ENCODE data around the gene ZNF846.

ZNF846 gene

DNA sequence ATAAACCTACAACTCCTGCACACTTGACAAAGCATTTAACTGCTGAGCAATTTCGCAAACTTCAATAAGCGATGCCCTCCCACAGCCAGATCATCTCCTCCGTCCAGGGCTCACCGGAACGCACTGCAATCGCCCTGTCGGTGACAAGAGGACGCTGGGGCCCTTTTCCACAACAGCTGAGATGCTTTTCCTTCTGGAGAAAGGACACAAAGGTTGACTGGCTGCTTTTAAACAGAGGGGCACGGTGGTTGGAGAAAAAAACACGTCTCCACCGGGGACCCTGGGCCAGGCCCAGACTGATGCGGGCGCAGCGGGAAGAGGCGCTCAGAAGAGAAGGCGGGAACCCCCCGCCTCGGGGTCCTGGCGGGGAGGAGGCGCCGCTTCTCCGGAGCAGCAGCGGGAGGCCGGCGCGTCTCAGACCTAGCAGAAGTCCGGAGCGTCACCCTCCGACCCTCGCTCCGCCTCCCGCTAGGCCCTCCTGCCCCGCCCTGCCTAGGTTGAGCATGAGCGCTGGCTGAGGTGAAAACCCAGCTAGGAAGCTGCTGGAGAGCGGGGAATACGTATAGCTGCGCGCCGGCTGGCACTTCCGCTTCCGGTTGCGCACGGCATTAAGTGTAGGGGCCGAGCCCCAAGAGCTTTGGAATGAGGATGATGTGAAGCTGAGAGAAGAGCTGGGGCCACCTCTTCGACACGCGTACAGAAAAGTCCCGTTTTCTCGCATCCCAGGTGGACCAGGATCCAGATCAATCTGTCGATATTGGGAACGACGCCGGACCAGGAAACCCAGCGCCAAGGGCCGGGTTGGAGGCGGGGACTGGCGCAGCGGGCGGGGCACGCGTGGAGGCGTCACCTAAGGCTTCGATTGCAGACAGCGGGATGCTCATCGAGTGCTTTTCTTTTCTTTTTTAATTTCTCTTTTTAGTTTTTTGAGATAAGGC is at the start of gene ZNF846:
TSS of gene ZNF846 (minus strand) at position 564 of the 938 bp plus-strand sequence. CDS start 3,788 bp downstream, outside the sequence.
- no peaks in the 10 kb centered on the region for H3K27me3 ChIP-seq (ENCODE audit: control insufficient read depth, insufficient read depth, low read length)

GRCh38 chr19:9818175-9818733 is 49.7 kb upstream of the ZNF846 start:
- no peaks in the 10 kb centered on the region for H3K27me3 ChIP-seq (ENCODE audit: control insufficient read depth, insufficient read depth, low read length)
- no peaks in the 10 kb centered on the region for H3K36me3 ChIP-seq (ENCODE audit: control insufficient read depth, insufficient read depth, low read length)

More for the DNA sequence above, at the start of gene ZNF846:
- H3K36me3 ChIP-seq (ENCODE audit: control insufficient read depth, insufficient read depth, low read length) = no peaks in the 10 kb centered on the region
- peaks cover 6% of the 10 kb centered on the region for H3K4me1 ChIP-seq (ENCODE audit: control insufficient read depth, insufficient read depth, low read length)
- peak within 1 kb of the TSS; percentile 94 for H3K4me3 ChIP-seq (ENCODE audit: low read length)
- H3K27ac ChIP-seq (ENCODE audit: low read depth, low read length) = peak within 1 kb of the TSS; percentile 94
- peak within 1 kb of the TSS; percentile 84 for H3K9ac ChIP-seq (ENCODE audit: low read length)

GRCh38 chr19:9811139-9811538 is 42.6 kb upstream of the ZNF846 start:
- H3K9ac ChIP-seq (ENCODE audit: low read length) = no peak overlapping the region

More at GRCh38 chr19:9818175-9818733, 49.7 kb upstream of the ZNF846 start:
- Histone ChIP-seq H3K9ac (ENCODE audit: low read length) (peak overlapping the region; percentile 92), H3K4me3 (ENCODE audit: low read length) (peak overlapping the region; percentile 95), H3K27ac (ENCODE audit: low read depth, low read length) (peak overlapping the region; percentile 98), H3K4me1 (ENCODE audit: control insufficient read depth, insufficient read depth, low read length) (peaks cover 8% of the 10 kb centered on the region)

GRCh38 chr19:9808855-9809824 is 40.6 kb upstream of the ZNF846 start:
- Histone ChIP-seq H3K9ac (ENCODE audit: low read length) (no peak overlapping the region), H3K27ac (ENCODE audit: low read depth, low read length) (no peak overlapping the region)

More at GRCh38 chr19:9811139-9811538, 42.6 kb upstream of the ZNF846 start:
- Histone ChIP-seq H3K4me1 (ENCODE audit: control insufficient read depth, insufficient read depth, low read length) (no peaks in the 10 kb centered on the region), H3K27me3 (ENCODE audit: control insufficient read depth, insufficient read depth, low read length) (no peaks in the 10 kb centered on the region), H3K36me3 (ENCODE audit: control insufficient read depth, insufficient read depth, low read length) (peaks cover 19% of the 10 kb centered on the region), H3K4me3 (ENCODE audit: low read length) (no peak overlapping the region), H3K27ac (ENCODE audit: low read depth, low read length) (no peak overlapping the region)

DNA sequence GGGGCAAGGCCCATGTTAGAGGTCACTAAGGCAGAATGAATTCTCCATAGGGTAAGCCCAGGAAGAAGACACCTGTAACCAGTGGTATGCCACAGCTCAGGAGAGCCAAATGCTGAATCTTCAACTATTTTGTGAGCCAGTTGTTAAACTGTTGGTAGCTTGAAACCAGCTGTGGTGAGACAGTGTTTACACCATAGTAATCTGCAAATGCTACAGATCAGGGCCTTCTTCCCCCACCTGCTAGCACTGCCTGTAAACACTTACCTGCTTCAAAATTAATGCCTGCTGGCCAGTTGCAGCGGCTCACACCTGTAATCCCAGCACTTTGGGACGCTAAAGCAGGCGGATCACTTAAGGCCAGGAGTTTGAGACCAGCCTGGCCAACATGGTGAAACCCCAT is 38.3 kb upstream of the ZNF846 start:
- H3K27ac ChIP-seq (ENCODE audit: low read depth, low read length) = no peak overlapping the region
- no peaks in the 10 kb centered on the region for H3K4me1 ChIP-seq (ENCODE audit: control insufficient read depth, insufficient read depth, low read length)
- H3K36me3 ChIP-seq (ENCODE audit: control insufficient read depth, insufficient read depth, low read length) = peaks cover 20% of the 10 kb centered on the region
- no peaks in the 10 kb centered on the region for H3K27me3 ChIP-seq (ENCODE audit: control insufficient read depth, insufficient read depth, low read length)
- no peak overlapping the region for H3K9ac ChIP-seq (ENCODE audit: low read length)
- no peak overlapping the region for H3K4me3 ChIP-seq (ENCODE audit: low read length)

More at GRCh38 chr19:9808855-9809824, 40.6 kb upstream of the ZNF846 start:
- Histone ChIP-seq H3K27me3 (ENCODE audit: control insufficient read depth, insufficient read depth, low read length) (no peaks in the 10 kb centered on the region), H3K4me3 (ENCODE audit: low read length) (no peak overlapping the region), H3K4me1 (ENCODE audit: control insufficient read depth, insufficient read depth, low read length) (no peaks in the 10 kb centered on the region), H3K36me3 (ENCODE audit: control insufficient read depth, insufficient read depth, low read length) (peaks cover 20% of the 10 kb centered on the region)

DNA sequence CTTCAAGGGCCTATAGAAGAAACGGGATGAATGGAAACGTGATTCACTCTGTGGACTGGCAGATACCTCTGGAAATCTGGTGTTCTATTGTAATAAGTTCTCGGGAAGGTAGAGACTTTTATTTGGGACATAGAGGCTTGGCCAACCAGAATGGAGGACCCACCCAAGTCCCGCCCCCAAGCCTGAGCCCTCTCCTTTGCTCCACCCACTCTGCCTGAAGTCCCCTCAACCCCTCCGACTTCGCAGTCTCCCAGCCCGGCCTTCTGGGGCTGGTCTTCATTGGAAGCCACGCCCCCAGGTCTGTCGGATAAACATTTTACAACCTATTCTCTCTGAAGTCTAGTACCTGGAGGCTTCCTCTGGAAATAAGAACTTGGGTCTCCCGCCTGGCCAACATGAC is 33.4 kb upstream of the ZNF846 start:
- H3K27me3 ChIP-seq (ENCODE audit: control insufficient read depth, insufficient read depth, low read length) = no peaks in the 10 kb centered on the region
- H3K4me1 ChIP-seq (ENCODE audit: control insufficient read depth, insufficient read depth, low read length) = no peaks in the 10 kb centered on the region
- peaks cover 4% of the 10 kb centered on the region for H3K36me3 ChIP-seq (ENCODE audit: control insufficient read depth, insufficient read depth, low read length)
- H3K9ac ChIP-seq (ENCODE audit: low read length) = no peak overlapping the region
- H3K27ac ChIP-seq (ENCODE audit: low read depth, low read length) = no peak overlapping the region
- no peak overlapping the region for H3K4me3 ChIP-seq (ENCODE audit: low read length)

GRCh38 chr19:9799162-9799561 is 30.6 kb upstream of the ZNF846 start:
- no peak overlapping the region for H3K27ac ChIP-seq (ENCODE audit: low read depth, low read length)
- H3K27me3 ChIP-seq (ENCODE audit: control insufficient read depth, insufficient read depth, low read length) = no peaks in the 10 kb centered on the region
- H3K4me1 ChIP-seq (ENCODE audit: control insufficient read depth, insufficient read depth, low read length) = peaks cover 2% of the 10 kb centered on the region
- no peak overlapping the region for H3K9ac ChIP-seq (ENCODE audit: low read length)
- H3K4me3 ChIP-seq (ENCODE audit: low read length) = no peak overlapping the region
- no peaks in the 10 kb centered on the region for H3K36me3 ChIP-seq (ENCODE audit: control insufficient read depth, insufficient read depth, low read length)

DNA sequence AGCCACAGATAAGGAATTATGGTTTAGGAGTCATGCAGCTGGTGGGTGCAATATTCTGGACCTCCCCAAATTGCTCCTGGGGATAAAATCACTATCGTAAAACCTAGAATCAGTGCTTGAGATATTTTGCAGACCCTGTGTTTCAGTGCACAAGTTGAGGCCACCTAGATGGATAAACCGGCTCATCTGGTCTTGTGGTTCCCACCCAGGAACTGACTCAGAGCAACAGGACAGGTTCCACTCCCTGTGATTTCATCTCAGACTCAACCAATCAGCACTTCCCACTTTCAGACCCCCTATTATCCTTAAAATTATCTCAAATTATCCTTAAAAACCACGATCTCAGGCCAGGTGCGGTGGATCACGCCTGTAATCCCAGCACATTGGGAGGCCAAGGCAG is 29.3 kb upstream of the ZNF846 start:
- no peaks in the 10 kb centered on the region for H3K36me3 ChIP-seq (ENCODE audit: control insufficient read depth, insufficient read depth, low read length)
- H3K4me3 ChIP-seq (ENCODE audit: low read length) = no peak overlapping the region
- H3K27ac ChIP-seq (ENCODE audit: low read depth, low read length) = no peak overlapping the region

DNA sequence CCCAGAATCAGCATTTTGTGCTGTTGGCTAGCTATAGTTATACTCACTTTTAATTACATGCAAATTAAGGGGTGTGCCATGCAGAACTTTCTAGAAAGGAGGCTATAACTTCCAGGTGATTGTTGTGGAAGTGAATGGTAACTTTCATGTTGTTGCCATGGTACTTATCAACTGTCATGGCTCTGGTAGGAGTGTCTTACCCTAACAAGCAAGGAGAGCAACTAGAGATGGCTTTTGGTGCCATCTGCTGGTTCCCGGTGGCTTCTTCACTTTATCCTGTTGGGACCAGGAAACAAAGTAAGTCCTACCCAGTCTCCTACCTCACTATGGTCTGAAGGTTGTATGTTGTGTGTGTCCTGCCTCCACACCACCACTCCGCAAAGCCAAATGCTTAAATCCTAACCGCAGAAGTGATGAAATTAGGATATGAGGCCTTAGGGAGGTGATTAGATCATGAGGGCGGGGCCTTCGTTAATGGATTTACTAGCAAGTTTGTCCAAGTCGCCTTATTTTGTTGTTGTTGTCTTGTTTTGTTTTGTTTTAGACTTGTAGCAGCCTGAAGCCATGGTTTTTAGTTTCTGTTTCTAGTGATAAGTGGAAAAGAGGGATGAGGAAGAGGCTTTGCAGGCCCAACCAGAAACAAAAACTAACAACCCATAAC is 27.7 kb upstream of the ZNF846 start:
- no peaks in the 10 kb centered on the region for H3K27me3 ChIP-seq (ENCODE audit: control insufficient read depth, insufficient read depth, low read length)
- H3K9ac ChIP-seq (ENCODE audit: low read length) = no peak overlapping the region
- peaks cover 2% of the 10 kb centered on the region for H3K4me1 ChIP-seq (ENCODE audit: control insufficient read depth, insufficient read depth, low read length)
- no peak overlapping the region for H3K27ac ChIP-seq (ENCODE audit: low read depth, low read length)
- H3K4me3 ChIP-seq (ENCODE audit: low read length) = no peak overlapping the region
- no peaks in the 10 kb centered on the region for H3K36me3 ChIP-seq (ENCODE audit: control insufficient read depth, insufficient read depth, low read length)

More for the DNA sequence above, 29.3 kb upstream of the ZNF846 start:
- no peaks in the 10 kb centered on the region for H3K27me3 ChIP-seq (ENCODE audit: control insufficient read depth, insufficient read depth, low read length)
- peaks cover 2% of the 10 kb centered on the region for H3K4me1 ChIP-seq (ENCODE audit: control insufficient read depth, insufficient read depth, low read length)
- H3K9ac ChIP-seq (ENCODE audit: low read length) = no peak overlapping the region

GRCh38 chr19:9793071-9793591 is 24.6 kb upstream of the ZNF846 start:
- H3K9ac ChIP-seq (ENCODE audit: low read length) = peak overlapping the region; percentile 86
- H3K27me3 ChIP-seq (ENCODE audit: control insufficient read depth, insufficient read depth, low read length) = no peaks in the 10 kb centered on the region
- no peaks in the 10 kb centered on the region for H3K36me3 ChIP-seq (ENCODE audit: control insufficient read depth, insufficient read depth, low read length)
- peak overlapping the region; percentile 97 for H3K27ac ChIP-seq (ENCODE audit: low read depth, low read length)
- H3K4me3 ChIP-seq (ENCODE audit: low read length) = peak overlapping the region; percentile 92
- H3K4me1 ChIP-seq (ENCODE audit: control insufficient read depth, insufficient read depth, low read length) = peaks cover 4% of the 10 kb centered on the region

- Histone ChIP-seq H3K36me3 (ENCODE audit: control insufficient read depth, insufficient read depth, low read length) (no peaks in the 10 kb centered on the region), H3K4me3 (ENCODE audit: low read length) (peak overlapping the region; percentile 92), H3K27me3 (ENCODE audit: control insufficient read depth, insufficient read depth, low read length) (no peaks in the 10 kb centered on the region), H3K4me1 (ENCODE audit: control insufficient read depth, insufficient read depth, low read length) (peaks cover 4% of the 10 kb centered on the region), H3K9ac (ENCODE audit: low read length) (peak overlapping the region; percentile 86), H3K27ac (ENCODE audit: low read depth, low read length) (peak overlapping the region; percentile 97)
Observed at GRCh38 chr19:9792206-9793070, 23.9 kb upstream of the ZNF846 start.
